Ovary (tissue), 3 donors: ENCODE results near the gene CD300C.

Source experiments
- CTCF ChIP-seq, 3 donors: fragments of 450-650 bp in 2 of 3; fragments of 200-600 bp in 1 of 3; IDR thresholded peaks; one replicate each; pipeline versions ENCODE4 v1.5.1 to v1.8.0; 2016 to 2022; ENCODE audit warnings: antibody characterized with exemption in 3 of 3, mild to moderate bottlenecking in 1 of 3
- EP300 ChIP-seq: sonication (generic); formaldehyde crosslinking; IDR thresholded peaks from one replicate; pipeline ENCODE4 v1.6.1; 2017; ENCODE audit warnings: antibody characterized with exemption
- POLR2A ChIP-seq: fragments of 450-650 bp; IDR thresholded peaks from one replicate; pipeline ENCODE4 v1.6.1; 2017; ENCODE audit warnings: antibody characterized with exemption, mild to moderate bottlenecking, moderate library complexity
- donor health status: DM: no; HTN: no; CAD: no.

GRCh38 chr17:74552037-74552436 is 6.1 kb upstream of the CD300C start:
- TF ChIP-seq CTCF (IDR thresholded peaks at IDR 0.05): no peak
- TF ChIP-seq POLR2A: no peak
- no peak for TF ChIP-seq EP300
